ENCODE measurements around the gene TEX26. TPM values are rescaled to one million over a fixed set of nuclear protein-coding genes. Genes with fewer than 3 reads are reported as not detected.

TEX26 gene
- polyA plus RNA-seq, 2 of the 4 experiments (the other 2 are of a cell fraction), result not detected

GRCh38 chr13:31020996-31021395 lies 88.5 kb downstream of the TEX26 start (continued):
- TF ChIP-seq, protein P1, sequence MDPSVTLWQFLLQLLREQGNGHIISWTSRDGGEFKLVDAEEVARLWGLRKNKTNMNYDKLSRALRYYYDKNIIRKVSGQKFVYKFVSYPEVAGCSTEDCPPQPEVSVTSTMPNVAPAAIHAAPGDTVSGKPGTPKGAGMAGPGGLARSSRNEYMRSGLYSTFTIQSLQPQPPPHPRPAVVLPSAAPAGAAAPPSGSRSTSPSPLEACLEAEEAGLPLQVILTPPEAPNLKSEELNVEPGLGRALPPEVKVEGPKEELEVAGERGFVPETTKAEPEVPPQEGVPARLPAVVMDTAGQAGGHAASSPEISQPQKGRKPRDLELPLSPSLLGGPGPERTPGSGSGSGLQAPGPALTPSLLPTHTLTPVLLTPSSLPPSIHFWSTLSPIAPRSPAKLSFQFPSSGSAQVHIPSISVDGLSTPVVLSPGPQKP (IDR thresholded peaks at IDR 0.05; ENCODE audit: low read depth, low read length), result no peak
- no peak for TF ChIP-seq TP53 (CRISPR knock-in tag; IDR thresholded peaks at IDR 0.05)
- no peak for TF ChIP-seq HDAC2 (IDR thresholded peaks at IDR 0.05)
- TF ChIP-seq PBX3 (IDR thresholded peaks at IDR 0.05), result no peak
- no peak for TF ChIP-seq CBX8 (IDR thresholded peaks at IDR 0.05)

- POLR2A ChIA-PET, result no interaction called here
- FAIRE-seq, result no peak
- 74% methylated on average over 13 of the region's 13 CpGs for WGBS (ENCODE audit: missing lambda C conversion rate)
Observed at GRCh38 chr13:31022288-31022895, 89.9 kb downstream of the TEX26 start.

DNA sequence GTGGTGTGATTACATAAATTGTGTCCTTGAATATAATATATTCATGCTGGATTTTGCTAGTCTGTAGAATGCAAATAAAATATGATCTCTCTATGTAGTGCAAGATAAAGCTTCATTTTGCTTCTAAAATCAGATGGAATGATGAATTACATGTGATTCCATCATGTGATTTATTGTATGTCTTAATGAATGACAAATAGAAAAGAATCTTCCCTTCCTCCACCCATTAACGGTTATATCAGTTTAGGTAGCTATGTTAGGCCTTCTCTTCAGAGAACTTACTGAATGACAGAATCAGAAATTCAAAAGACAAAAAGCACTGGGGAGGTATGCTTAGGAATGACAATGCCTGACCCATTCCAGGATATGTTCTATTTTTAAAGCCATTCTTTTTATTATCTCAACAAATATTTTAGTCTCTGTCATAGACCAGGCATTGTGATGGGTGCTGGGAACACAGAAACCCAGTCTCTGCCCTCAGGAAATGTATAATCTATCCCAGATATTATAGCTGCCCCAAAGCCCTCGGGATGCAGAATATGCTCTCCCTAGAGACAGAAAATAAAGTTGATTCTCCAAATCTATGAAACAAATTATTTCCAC lies 90.6 kb downstream of the TEX26 start:
- DNase-seq (ENCODE audit: low read depth in 1 of 2, low spot score in 1 of 2) (no peak), FAIRE-seq (no peak), ATAC-seq (no peak)
- Histone ChIP-seq H3K4me2 (no peak overlapping the region), H3K27ac (no peak overlapping the region), H3K4me1 (no peaks in the 10 kb centered on the region), H3K9me3 (no peaks in the 10 kb centered on the region), H3K4me3 (no peak overlapping the region)
- POLR2A ChIA-PET, result no interaction called here
- CTCF ChIA-PET, result interaction anchor here (0.5 to 1.4 kb wide), 2 partner anchors 22 to 704 kb away, joined by 3 to 8 read pairs; no protein-coding TSS in a partner anchor
- 21% methylated on average over 2 of the region's 2 CpGs for WGBS (ENCODE audit: missing lambda C conversion rate)
- TF ChIP-seq JUN (IDR thresholded peaks at IDR 0.05) (no peak), ZC3H11A (IDR thresholded peaks at IDR 0.05) (no peak), GATA3 (IDR thresholded peaks at IDR 0.05; ENCODE audit: borderline replicate concordance) (no peak), FOSL2 (IDR thresholded peaks at IDR 0.05) (no peak), FOSL2 (CRISPR knock-in tag; IDR thresholded peaks at IDR 0.05) (no peak)

More at GRCh38 chr13:31022288-31022895, 89.9 kb downstream of the TEX26 start:
- Histone ChIP-seq H3K9me3 (no peaks in the 10 kb centered on the region), H3K4me1 (no peaks in the 10 kb centered on the region), H3K4me2 (no peak overlapping the region), H3K4me3 (no peak overlapping the region), H3K27ac (no peak overlapping the region)
- TF ChIP-seq, protein P2, sequence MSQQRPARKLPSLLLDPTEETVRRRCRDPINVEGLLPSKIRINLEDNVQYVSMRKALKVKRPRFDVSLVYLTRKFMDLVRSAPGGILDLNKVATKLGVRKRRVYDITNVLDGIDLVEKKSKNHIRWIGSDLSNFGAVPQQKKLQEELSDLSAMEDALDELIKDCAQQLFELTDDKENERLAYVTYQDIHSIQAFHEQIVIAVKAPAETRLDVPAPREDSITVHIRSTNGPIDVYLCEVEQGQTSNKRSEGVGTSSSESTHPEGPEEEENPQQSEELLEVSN (IDR thresholded peaks at IDR 0.05; ENCODE audit: borderline replicate concordance, low read depth), result no peak
- TF ChIP-seq FOSL2 (IDR thresholded peaks at IDR 0.05) (no peak), FOSL2 (CRISPR knock-in tag; IDR thresholded peaks at IDR 0.05) (no peak), NPAS2 (CRISPR knock-in tag; IDR thresholded peaks at IDR 0.05; ENCODE audit: borderline replicate concordance) (no peak), CBX2 (IDR thresholded peaks at IDR 0.05; ENCODE audit: borderline replicate concordance, low read depth) (no peak), KDM5A (IDR thresholded peaks at IDR 0.05) (no peak), HEYL (CRISPR knock-in tag; IDR thresholded peaks at IDR 0.05) (no peak)
- DNase-seq (ENCODE audit: low read depth in 1 of 2, low spot score in 1 of 2), result no peak
- CTCF ChIA-PET, result interaction anchor here (0.5 to 1.4 kb wide), 4 partner anchors 22 to 703 kb away, joined by 3 to 8 read pairs (median 3); no protein-coding TSS in a partner anchor
- no peak for ATAC-seq

Other genes starting within 250 kb of the TEX26 start
- 2.8 and 3.4 TPM in 2 replicates for gene ALOX5AP, start 197.1 kb upstream of the TEX26 start, polyA plus RNA-seq (2011; rRNA removed)
- 2.3 to 3.1 TPM (median 2.6 TPM) in 3 replicates for gene ALOX5AP, start 197.1 kb upstream of the TEX26 start, polyA plus RNA-seq (2017; fragmentation: RNase III; extraction: RNeasy Plus Mini Kit Qiagen cat#74134 plus additional on column Dnase treatment)
- gene MEDAG, start 26.4 kb upstream of the TEX26 start, polyA plus RNA-seq (2011; rRNA removed), result 0.05 TPM in 1 of 2 replicates, not detected in the other
- 0.05 to 0.21 TPM (median 0.09 TPM) in 3 replicates for gene MEDAG, start 26.4 kb upstream of the TEX26 start, polyA plus RNA-seq (2017; fragmentation: RNase III; extraction: RNeasy Plus Mini Kit Qiagen cat#74134 plus additional on column Dnase treatment)
- 98.9 and 141 TPM in 2 replicates for gene HSPH1, start 229.2 kb downstream of the TEX26 start, polyA plus RNA-seq (2011; rRNA removed)
- gene HSPH1, start 229.2 kb downstream of the TEX26 start, polyA plus RNA-seq (2017; fragmentation: RNase III; extraction: RNeasy Plus Mini Kit Qiagen cat#74134 plus additional on column Dnase treatment), result 92.3 to 110 TPM (median 107 TPM) in 3 replicates

Data from A549 (cell line).